Peyer's patch (tissue), 4 donors: ENCODE measurements around the gene TIMM22.

Experiments used
- POLR2A ChIP-seq, 2 donors: fragments of 450-650 bp; IDR thresholded peaks; one replicate each; pipeline ENCODE4 v1.5.1; 2017; ENCODE audit warnings: antibody characterized with exemption in 2 of 2, mild to moderate bottlenecking in 2 of 2, moderate library complexity in 2 of 2
- TF ChIP-seq, protein P1 (sequence below), 6 experiments: fragments of 450-650 bp in 4 of 6; fragments of 200-600 bp in 2 of 6; sonication (generic) in 1 of 6; IDR thresholded peaks; one replicate each; pipeline ENCODE4 v1.5.1; 2017 to 2019; ENCODE audit warnings: antibody characterized with exemption in 6 of 6, mild to moderate bottlenecking in 3 of 6, moderate library complexity in 1 of 6

DNA sequence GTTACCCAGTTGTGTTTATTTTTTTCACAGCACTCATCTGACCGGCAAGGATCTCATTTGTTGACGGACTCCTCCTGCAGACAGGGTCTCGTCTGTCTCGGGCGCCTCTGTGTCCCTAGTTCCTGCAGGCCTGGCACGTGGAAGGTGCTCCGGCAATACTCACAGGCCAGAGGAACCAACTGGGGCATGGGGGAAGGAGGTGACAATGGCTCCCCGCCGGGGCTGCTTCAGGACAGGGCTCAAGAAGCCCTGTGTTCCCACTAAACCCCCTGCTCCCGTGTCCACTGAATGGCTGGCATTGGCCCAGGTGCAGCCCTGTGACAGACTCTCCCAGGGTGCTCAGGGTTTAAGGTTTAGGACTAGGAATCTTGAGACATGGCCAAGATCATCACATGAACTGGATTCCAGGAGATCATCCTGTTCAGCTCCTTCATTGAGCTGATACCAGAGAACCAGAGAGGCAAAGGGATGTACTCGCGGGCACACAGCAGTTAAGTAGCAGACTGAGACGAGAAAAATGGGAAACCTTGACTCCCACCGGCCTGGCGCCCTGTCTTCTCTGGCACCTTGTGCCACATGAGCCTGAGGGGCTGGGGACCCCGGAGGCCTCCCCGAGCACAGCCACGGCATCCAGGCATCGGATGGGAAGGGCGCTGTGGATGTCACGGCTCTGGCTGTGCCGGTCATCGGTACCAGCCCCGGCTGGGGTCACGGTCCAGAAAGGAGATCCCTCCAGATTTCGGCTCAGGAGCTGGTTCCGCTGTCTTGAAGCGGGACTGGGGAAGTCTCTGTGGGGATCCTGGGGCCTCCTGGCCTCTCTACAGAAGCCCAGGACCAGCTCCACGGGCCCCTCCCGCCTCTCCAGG lies 29.0 kb downstream of the TIMM22 start:
- TF ChIP-seq, protein P1, sequence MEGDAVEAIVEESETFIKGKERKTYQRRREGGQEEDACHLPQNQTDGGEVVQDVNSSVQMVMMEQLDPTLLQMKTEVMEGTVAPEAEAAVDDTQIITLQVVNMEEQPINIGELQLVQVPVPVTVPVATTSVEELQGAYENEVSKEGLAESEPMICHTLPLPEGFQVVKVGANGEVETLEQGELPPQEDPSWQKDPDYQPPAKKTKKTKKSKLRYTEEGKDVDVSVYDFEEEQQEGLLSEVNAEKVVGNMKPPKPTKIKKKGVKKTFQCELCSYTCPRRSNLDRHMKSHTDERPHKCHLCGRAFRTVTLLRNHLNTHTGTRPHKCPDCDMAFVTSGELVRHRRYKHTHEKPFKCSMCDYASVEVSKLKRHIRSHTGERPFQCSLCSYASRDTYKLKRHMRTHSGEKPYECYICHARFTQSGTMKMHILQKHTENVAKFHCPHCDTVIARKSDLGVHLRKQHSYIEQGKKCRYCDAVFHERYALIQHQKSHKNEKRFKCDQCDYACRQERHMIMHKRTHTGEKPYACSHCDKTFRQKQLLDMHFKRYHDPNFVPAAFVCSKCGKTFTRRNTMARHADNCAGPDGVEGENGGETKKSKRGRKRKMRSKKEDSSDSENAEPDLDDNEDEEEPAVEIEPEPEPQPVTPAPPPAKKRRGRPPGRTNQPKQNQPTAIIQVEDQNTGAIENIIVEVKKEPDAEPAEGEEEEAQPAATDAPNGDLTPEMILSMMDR (IDR thresholded peaks at IDR 0.05) = no peak
- TF ChIP-seq POLR2A (IDR thresholded peaks at IDR 0.05) = no peak
